ENCODE results near the gene POLR1B. TPM values are rescaled to one million over a fixed set of nuclear protein-coding genes. Genes with fewer than 3 reads are reported as not detected.

Gene POLR1B
- total RNA-seq, 1 experiment from 2014 or later, result 36.9 TPM

- no peaks in the 10 kb centered on the region for H3K36me3 Mint-ChIP-seq (ENCODE audit: insufficient read depth, unreplicated experiment)
- intact Hi-C loops (cut with micrococcal nuclease; ENCODE audit: unreplicated experiment), result no loop called here
- H3K27ac Mint-ChIP-seq (ENCODE audit: unreplicated experiment), result no peak overlapping the region
- no peak for DNase-seq
- no TSS peak for BruUV-seq (replicated peaks)
- peaks cover 10% of the 10 kb centered on the region for H3K4me1 Mint-ChIP-seq (ENCODE audit: low read depth, unreplicated experiment)
- no peaks in the 10 kb centered on the region for H3K9me3 Mint-ChIP-seq (ENCODE audit: low read depth, unreplicated experiment)
- peaks cover 9% of the 10 kb centered on the region for H3K27me3 Mint-ChIP-seq (ENCODE audit: unreplicated experiment)
- CTCF ChIA-PET, result interaction anchor here (0.6 to 0.7 kb wide), 3 partner anchors 13 to 526 kb away, joined by 3 to 6 read pairs (median 4); no protein-coding TSS in a partner anchor
- H3K4me3 Mint-ChIP-seq (ENCODE audit: low read depth, unreplicated experiment), result no peak overlapping the region
- TF ChIP-seq CTCF (IDR thresholded peaks at IDR 0.05; ENCODE audit: unreplicated experiment), result no peak
Measured at GRCh38 chr2:112618383-112618782, 76.1 kb downstream of the POLR1B start.

DNA sequence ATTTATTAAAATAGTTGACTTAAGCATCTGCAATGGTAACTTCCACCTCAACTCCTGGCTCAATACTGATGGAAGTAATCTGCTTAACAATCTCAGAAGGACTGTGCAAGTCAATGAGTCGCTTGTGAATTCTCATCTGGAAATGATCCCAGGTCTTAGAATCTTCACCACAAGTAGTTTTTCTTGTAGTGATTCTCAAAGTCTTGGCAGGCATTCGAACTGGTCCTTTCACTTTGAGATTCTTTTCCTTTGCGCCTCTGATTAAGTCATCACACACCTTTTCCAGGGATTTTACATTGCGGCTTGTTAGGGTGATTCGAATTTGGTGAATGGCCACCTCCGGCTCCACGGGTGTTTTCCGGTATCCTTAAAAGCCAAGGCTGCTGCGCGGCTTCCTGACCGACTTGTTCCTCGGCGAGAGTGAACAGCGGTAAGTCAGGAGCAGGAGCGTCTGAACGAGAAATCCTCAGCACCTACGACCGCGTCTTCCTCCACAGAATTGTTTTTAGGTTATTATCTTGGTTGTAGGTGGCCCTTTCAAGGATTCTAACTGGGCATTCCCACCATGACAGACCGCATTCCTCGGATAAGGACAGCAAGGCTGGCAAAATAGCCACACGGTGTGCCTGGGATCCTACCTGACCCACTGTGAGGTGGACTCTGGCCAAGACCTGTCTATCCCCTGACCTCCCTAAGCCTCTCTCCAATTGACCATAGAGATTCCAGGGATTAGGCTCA is 79.7 kb downstream of the POLR1B start:
- H3K4me3 Mint-ChIP-seq (ENCODE audit: low read depth, unreplicated experiment), result no peak overlapping the region
- CTCF ChIA-PET, result no interaction called here
- no peak for DNase-seq
- H3K4me1 Mint-ChIP-seq (ENCODE audit: low read depth, unreplicated experiment), result peaks cover 19% of the 10 kb centered on the region
- H3K9me3 Mint-ChIP-seq (ENCODE audit: low read depth, unreplicated experiment), result no peaks in the 10 kb centered on the region
- H3K27ac Mint-ChIP-seq (ENCODE audit: unreplicated experiment), result no peak overlapping the region
- no peak for TF ChIP-seq CTCF (IDR thresholded peaks at IDR 0.05; ENCODE audit: unreplicated experiment)
- no TSS peak for BruUV-seq (replicated peaks)
- H3K36me3 Mint-ChIP-seq (ENCODE audit: insufficient read depth, unreplicated experiment), result peaks cover 2% of the 10 kb centered on the region
- intact Hi-C loops (cut with micrococcal nuclease; ENCODE audit: unreplicated experiment), result no loop called here
- H3K27me3 Mint-ChIP-seq (ENCODE audit: unreplicated experiment), result no peaks in the 10 kb centered on the region

GRCh38 chr2:112622528-112622849 is 80.2 kb downstream of the POLR1B start:
- CTCF ChIA-PET, result no interaction called here
- no TSS peak for BruUV-seq (replicated peaks)
- Mint-ChIP-seq H3K9me3 (ENCODE audit: low read depth, unreplicated experiment) (no peaks in the 10 kb centered on the region), H3K36me3 (ENCODE audit: insufficient read depth, unreplicated experiment) (peaks cover 7% of the 10 kb centered on the region), H3K27me3 (ENCODE audit: unreplicated experiment) (no peaks in the 10 kb centered on the region), H3K4me3 (ENCODE audit: low read depth, unreplicated experiment) (no peak overlapping the region), H3K4me1 (ENCODE audit: low read depth, unreplicated experiment) (peaks cover 20% of the 10 kb centered on the region), H3K27ac (ENCODE audit: unreplicated experiment) (no peak overlapping the region)
- no peak for TF ChIP-seq CTCF (IDR thresholded peaks at IDR 0.05; ENCODE audit: unreplicated experiment)
- no peak for DNase-seq
- intact Hi-C loops (cut with micrococcal nuclease; ENCODE audit: unreplicated experiment), result no loop called here

GRCh38 chr2:112623913-112624777 is 81.9 kb downstream of the POLR1B start:
- CTCF ChIA-PET, result interaction anchor here (0.6 to 5.5 kb wide), 9 partner anchors 21 to 318 kb away, joined by 3 to 92 read pairs (median 6); partner anchors contain the start of gene SLC20A1
- intact Hi-C loops (cut with micrococcal nuclease; ENCODE audit: unreplicated experiment), result no loop called here
- peaks cover 36% of the 10 kb centered on the region for H3K4me1 Mint-ChIP-seq (ENCODE audit: low read depth, unreplicated experiment)
- BruUV-seq (replicated peaks), result no TSS peak
- H3K4me3 Mint-ChIP-seq (ENCODE audit: low read depth, unreplicated experiment), result no peak overlapping the region
- DNase-seq, result peak; percentile 79
- TF ChIP-seq CTCF (IDR thresholded peaks at IDR 0.05; ENCODE audit: unreplicated experiment), result no peak
- no peaks in the 10 kb centered on the region for H3K9me3 Mint-ChIP-seq (ENCODE audit: low read depth, unreplicated experiment)
- H3K36me3 Mint-ChIP-seq (ENCODE audit: insufficient read depth, unreplicated experiment), result peaks cover 11% of the 10 kb centered on the region
- H3K27ac Mint-ChIP-seq (ENCODE audit: unreplicated experiment), result peak overlapping the region; percentile 27
- no peaks in the 10 kb centered on the region for H3K27me3 Mint-ChIP-seq (ENCODE audit: unreplicated experiment)
